ENCODE results near the gene UTP3.
A peak's percentile ranks its signal among the peaks of the same experiment; 100 is the strongest.
"Not testable (repeated sequence)": the region's sequence is repeated elsewhere in the genome, so short reads cannot be mapped to it uniquely, and the experiment has no call there.

UTP3 gene

GRCh38 chr4:70687392-70687791, 940 bp upstream of the UTP3 start:
- peak overlapping the region; percentile 71 for H3K4me2 ChIP-seq (ENCODE audit: insufficient read depth, low read length, poor library complexity, severe bottlenecking)
- H3K4me1 ChIP-seq (ENCODE audit: control insufficient read depth in 2 of 2, insufficient read depth in 1 of 2, low read depth in 1 of 2, low read length in 2 of 2), result peaks cover 3 to 12% of the 10 kb centered on the region in 2 donors
- no peak overlapping the region for H3K9ac ChIP-seq (ENCODE audit: low read depth, low read length, poor library complexity)
- no peak overlapping the region for H3K18ac ChIP-seq (ENCODE audit: low read length)
- no CpG with 5 or more reads among the region's 13 CpGs for WGBS, 2 donors (ENCODE audit: extremely low coverage in 2 of 2, insufficient read length in 2 of 2, insufficient replicate concordance in 1 of 2)
- no peak overlapping the region for H2AK5ac ChIP-seq (ENCODE audit: low read depth, low read length)
- peaks cover 4% of the 10 kb centered on the region for H3K79me1 ChIP-seq (ENCODE audit: low read depth, low read length)
- DNase-seq (ENCODE audit: low spot score), result no peak
- H4K8ac ChIP-seq (ENCODE audit: low read depth, low read length), result no peak overlapping the region
- no peak overlapping the region for H2BK12ac ChIP-seq (ENCODE audit: low read length)
- peak overlapping the region; percentile 89 to 97 for H3K4me3 ChIP-seq (ENCODE audit: low read length in 2 of 2)
- H2BK5ac ChIP-seq (ENCODE audit: low read length), result no peak overlapping the region
- H4K91ac ChIP-seq (ENCODE audit: low read depth, low read length, poor library complexity), result no peak overlapping the region
- H3K14ac ChIP-seq (ENCODE audit: low read length), result no peak overlapping the region
- peak overlapping the region; percentile 94 for H2AFZ ChIP-seq (ENCODE audit: low read length)
- H3K23ac ChIP-seq (ENCODE audit: low read depth, low read length, poor library complexity), result peak overlapping the region; percentile 73
- peak overlapping the region; percentile 86 for H3K27ac ChIP-seq (replicated peaks; ENCODE audit: low read length)
- peaks cover 0 to 2% of the 10 kb centered on the region in 2 donors for H3K9me3 ChIP-seq (replicated peaks in 1 of 2; ENCODE audit: control insufficient read depth in 2 of 2, insufficient read depth in 1 of 2, low read depth in 1 of 2, low read length in 2 of 2)
- H3K36me3 ChIP-seq (replicated peaks in 1 of 2; ENCODE audit: control insufficient read depth in 2 of 2, insufficient read depth in 2 of 2, low read length in 2 of 2), result peaks cover 4 to 30% of the 10 kb centered on the region in 2 donors
- no peak overlapping the region for H2BK120ac ChIP-seq (ENCODE audit: low read depth, low read length)
- H3K27me3 ChIP-seq (ENCODE audit: control insufficient read depth in 3 of 3, insufficient read depth in 3 of 3, low read depth in 1 of 3, low read length in 3 of 3), result no peaks in the 10 kb centered on the region
- no peak overlapping the region for H3K4ac ChIP-seq (ENCODE audit: low read length)
- H2BK15ac ChIP-seq (ENCODE audit: low read length), result no peak overlapping the region

GRCh38 chr4:70688795-70689231, 481 bp downstream of the UTP3 start:
- H3K23ac ChIP-seq (ENCODE audit: low read depth, low read length, poor library complexity), result peak overlapping the region; percentile 87
- peak overlapping the region; percentile 86 for H3K27ac ChIP-seq (replicated peaks; ENCODE audit: low read length)
- peak overlapping the region; percentile 98 for H4K8ac ChIP-seq (ENCODE audit: low read depth, low read length)
- peak overlapping the region; percentile 25 for H3K14ac ChIP-seq (ENCODE audit: low read length)
- H3K36me3 ChIP-seq (replicated peaks in 1 of 2; ENCODE audit: control insufficient read depth in 2 of 2, insufficient read depth in 2 of 2, low read length in 2 of 2), result peaks cover 4 to 44% of the 10 kb centered on the region in 2 donors
- peak overlapping the region; percentile 98 for H3K18ac ChIP-seq (ENCODE audit: low read length)
- peak overlapping the region; percentile 64 for H2AK5ac ChIP-seq (ENCODE audit: low read depth, low read length)
- no peak for DNase-seq (ENCODE audit: low spot score)
- H3K27me3 ChIP-seq (ENCODE audit: control insufficient read depth in 3 of 3, insufficient read depth in 3 of 3, low read depth in 1 of 3, low read length in 3 of 3), result no peaks in the 10 kb centered on the region
- H3K9ac ChIP-seq (ENCODE audit: low read depth, low read length, poor library complexity), result peak overlapping the region; percentile 98
- H3K9me3 ChIP-seq (replicated peaks in 1 of 2; ENCODE audit: control insufficient read depth in 2 of 2, insufficient read depth in 1 of 2, low read depth in 1 of 2, low read length in 2 of 2), result peaks cover 0 to 2% of the 10 kb centered on the region in 2 donors
- peak overlapping the region; percentile 7 for H2BK12ac ChIP-seq (ENCODE audit: low read length)
- H3K4me3 ChIP-seq (ENCODE audit: low read length in 2 of 2), result peak overlapping the region; percentile 89 to 97
- H2BK120ac ChIP-seq (ENCODE audit: low read depth, low read length), result no peak overlapping the region
- no peak overlapping the region for H3K4ac ChIP-seq (ENCODE audit: low read length)
- peak overlapping the region; percentile 94 for H2AFZ ChIP-seq (ENCODE audit: low read length)
- H3K79me1 ChIP-seq (ENCODE audit: low read depth, low read length), result peaks cover 4% of the 10 kb centered on the region
- peak overlapping the region; percentile 85 for H2BK15ac ChIP-seq (ENCODE audit: low read length)
- H3K4me1 ChIP-seq (ENCODE audit: control insufficient read depth in 2 of 2, insufficient read depth in 1 of 2, low read depth in 1 of 2, low read length in 2 of 2), result peaks cover 3 to 12% of the 10 kb centered on the region in 2 donors
- no CpG with 5 or more reads among the region's 19 CpGs for WGBS, 2 donors (ENCODE audit: extremely low coverage in 2 of 2, insufficient read length in 2 of 2, insufficient replicate concordance in 1 of 2)
- H4K91ac ChIP-seq (ENCODE audit: low read depth, low read length, poor library complexity), result peak overlapping the region; percentile 61
- H2BK5ac ChIP-seq (ENCODE audit: low read length), result peak overlapping the region; percentile 30
- peak overlapping the region; percentile 75 for H3K4me2 ChIP-seq (ENCODE audit: insufficient read depth, low read length, poor library complexity, severe bottlenecking)

GRCh38 chr4:70691661-70692060, 3.3 kb downstream of the UTP3 start:
- no peak overlapping the region for H2BK5ac ChIP-seq (ENCODE audit: low read length)
- no peak overlapping the region for H3K23ac ChIP-seq (ENCODE audit: low read depth, low read length, poor library complexity)
- no peak overlapping the region for H2BK12ac ChIP-seq (ENCODE audit: low read length)
- H3K4me3 ChIP-seq (ENCODE audit: low read length in 2 of 2), result no peak overlapping the region
- H3K4ac ChIP-seq (ENCODE audit: low read length), result no peak overlapping the region
- H4K8ac ChIP-seq (ENCODE audit: low read depth, low read length), result no peak overlapping the region
- no peak overlapping the region for H2BK120ac ChIP-seq (ENCODE audit: low read depth, low read length)
- peaks cover 0 to 2% of the 10 kb centered on the region in 2 donors for H3K9me3 ChIP-seq (replicated peaks in 1 of 2; ENCODE audit: control insufficient read depth in 2 of 2, insufficient read depth in 1 of 2, low read depth in 1 of 2, low read length in 2 of 2)
- peaks cover 3 to 12% of the 10 kb centered on the region in 2 donors for H3K4me1 ChIP-seq (ENCODE audit: control insufficient read depth in 2 of 2, insufficient read depth in 1 of 2, low read depth in 1 of 2, low read length in 2 of 2)
- no peak overlapping the region for H2AFZ ChIP-seq (ENCODE audit: low read length)
- no peaks in the 10 kb centered on the region for H3K27me3 ChIP-seq (ENCODE audit: control insufficient read depth in 3 of 3, insufficient read depth in 3 of 3, low read depth in 1 of 3, low read length in 3 of 3)
- no peak overlapping the region for H3K14ac ChIP-seq (ENCODE audit: low read length)
- no CpG with 5 or more reads among the region's 1 CpG for WGBS, 2 donors (ENCODE audit: extremely low coverage in 2 of 2, insufficient read length in 2 of 2, insufficient replicate concordance in 1 of 2)
- no peak overlapping the region for H3K4me2 ChIP-seq (ENCODE audit: insufficient read depth, low read length, poor library complexity, severe bottlenecking)
- H4K91ac ChIP-seq (ENCODE audit: low read depth, low read length, poor library complexity), result no peak overlapping the region
- no peak overlapping the region for H3K18ac ChIP-seq (ENCODE audit: low read length)
- H3K79me1 ChIP-seq (ENCODE audit: low read depth, low read length), result peaks cover 4% of the 10 kb centered on the region
- H3K36me3 ChIP-seq (replicated peaks in 1 of 2; ENCODE audit: control insufficient read depth in 2 of 2, insufficient read depth in 2 of 2, low read length in 2 of 2), result peaks cover 4 to 44% of the 10 kb centered on the region in 2 donors
- H2AK5ac ChIP-seq (ENCODE audit: low read depth, low read length), result no peak overlapping the region
- no peak overlapping the region for H3K27ac ChIP-seq (replicated peaks; ENCODE audit: low read length)
- H2BK15ac ChIP-seq (ENCODE audit: low read length), result no peak overlapping the region
- no peak for DNase-seq (ENCODE audit: low spot score)
- no peak overlapping the region for H3K9ac ChIP-seq (ENCODE audit: low read depth, low read length, poor library complexity)

GRCh38 chr4:70694633-70695032, 6.3 kb downstream of the UTP3 start:
- not testable (repeated sequence) for H3K4me3 ChIP-seq (ENCODE audit: low read length in 2 of 2); H2BK12ac ChIP-seq (ENCODE audit: low read length); H3K9ac ChIP-seq (ENCODE audit: low read depth, low read length, poor library complexity); H2BK15ac ChIP-seq (ENCODE audit: low read length); H3K27ac ChIP-seq (replicated peaks; ENCODE audit: low read length); H3K18ac ChIP-seq (ENCODE audit: low read length); H2BK120ac ChIP-seq (ENCODE audit: low read depth, low read length); H2BK5ac ChIP-seq (ENCODE audit: low read length); H2AFZ ChIP-seq (ENCODE audit: low read length); H3K23ac ChIP-seq (ENCODE audit: low read depth, low read length, poor library complexity); H3K14ac ChIP-seq (ENCODE audit: low read length); H3K4me1 ChIP-seq (ENCODE audit: control insufficient read depth in 2 of 2, insufficient read depth in 1 of 2, low read depth in 1 of 2, low read length in 2 of 2); H3K4me2 ChIP-seq (ENCODE audit: insufficient read depth, low read length, poor library complexity, severe bottlenecking); DNase-seq (ENCODE audit: low spot score); H4K8ac ChIP-seq (ENCODE audit: low read depth, low read length); H3K79me1 ChIP-seq (ENCODE audit: low read depth, low read length); H3K27me3 ChIP-seq (ENCODE audit: control insufficient read depth in 3 of 3, insufficient read depth in 3 of 3, low read depth in 1 of 3, low read length in 3 of 3); H3K9me3 ChIP-seq (replicated peaks in 1 of 2; ENCODE audit: control insufficient read depth in 2 of 2, insufficient read depth in 1 of 2, low read depth in 1 of 2, low read length in 2 of 2); H2AK5ac ChIP-seq (ENCODE audit: low read depth, low read length); H4K91ac ChIP-seq (ENCODE audit: low read depth, low read length, poor library complexity); H3K4ac ChIP-seq (ENCODE audit: low read length)
- H3K36me3 ChIP-seq (replicated peaks in 1 of 2; ENCODE audit: control insufficient read depth in 2 of 2, insufficient read depth in 2 of 2, low read length in 2 of 2), result peaks cover 4 to 39% of the 10 kb centered on the region in 2 donors
- WGBS, 2 donors (ENCODE audit: extremely low coverage in 2 of 2, insufficient read length in 2 of 2, insufficient replicate concordance in 1 of 2), result no CpG with 5 or more reads among the region's 7 CpGs

All from neuronal stem cell (in vitro differentiated cells).